ENCODE measurements around the gene C4orf50. TPM values are rescaled to one million over a fixed set of nuclear protein-coding genes. Genes with fewer than 3 reads are reported as not detected.

The C4orf50 gene
- total RNA-seq, 4 donors from 2014 or later, result under 0.01 to 0.16 (median under 0.01) TPM

DNA sequence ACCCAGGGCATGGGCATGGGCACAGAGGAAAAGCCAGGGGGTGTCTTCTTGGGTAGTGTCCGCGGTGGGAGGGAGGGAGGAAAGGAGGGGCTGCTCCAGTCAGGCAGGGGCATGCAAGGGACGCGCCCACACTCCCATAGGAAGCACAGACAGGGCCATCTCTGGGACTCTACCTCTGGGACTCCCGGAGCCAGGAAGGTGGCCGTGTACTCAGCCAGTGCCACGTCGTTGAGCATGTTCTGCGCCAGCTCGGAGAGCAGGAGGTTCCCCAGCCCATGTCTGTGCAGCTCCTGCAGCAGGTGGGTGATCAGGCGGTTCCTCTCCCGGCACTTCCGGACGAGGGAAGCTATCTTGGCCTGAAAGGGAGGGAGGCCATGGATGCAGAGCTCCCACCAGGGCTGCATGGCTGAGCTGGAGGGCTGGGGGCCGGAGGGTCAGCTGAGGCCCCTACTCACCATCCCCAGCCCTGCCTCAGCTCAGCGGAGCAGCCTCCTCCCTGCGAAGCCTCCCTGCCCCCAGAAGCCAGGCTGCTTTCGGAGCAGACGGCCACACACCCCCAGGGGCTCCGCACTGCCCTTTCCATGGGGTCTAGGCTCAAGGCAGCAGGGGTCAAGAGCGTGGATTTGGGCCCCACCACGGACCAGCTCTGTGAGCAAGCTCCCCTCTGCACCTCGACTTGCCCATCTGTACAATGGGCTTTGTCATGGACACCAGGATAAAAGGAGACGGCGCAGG, 44.6 kb downstream of the C4orf50 start:
- TF ChIP-seq, protein P1, sequence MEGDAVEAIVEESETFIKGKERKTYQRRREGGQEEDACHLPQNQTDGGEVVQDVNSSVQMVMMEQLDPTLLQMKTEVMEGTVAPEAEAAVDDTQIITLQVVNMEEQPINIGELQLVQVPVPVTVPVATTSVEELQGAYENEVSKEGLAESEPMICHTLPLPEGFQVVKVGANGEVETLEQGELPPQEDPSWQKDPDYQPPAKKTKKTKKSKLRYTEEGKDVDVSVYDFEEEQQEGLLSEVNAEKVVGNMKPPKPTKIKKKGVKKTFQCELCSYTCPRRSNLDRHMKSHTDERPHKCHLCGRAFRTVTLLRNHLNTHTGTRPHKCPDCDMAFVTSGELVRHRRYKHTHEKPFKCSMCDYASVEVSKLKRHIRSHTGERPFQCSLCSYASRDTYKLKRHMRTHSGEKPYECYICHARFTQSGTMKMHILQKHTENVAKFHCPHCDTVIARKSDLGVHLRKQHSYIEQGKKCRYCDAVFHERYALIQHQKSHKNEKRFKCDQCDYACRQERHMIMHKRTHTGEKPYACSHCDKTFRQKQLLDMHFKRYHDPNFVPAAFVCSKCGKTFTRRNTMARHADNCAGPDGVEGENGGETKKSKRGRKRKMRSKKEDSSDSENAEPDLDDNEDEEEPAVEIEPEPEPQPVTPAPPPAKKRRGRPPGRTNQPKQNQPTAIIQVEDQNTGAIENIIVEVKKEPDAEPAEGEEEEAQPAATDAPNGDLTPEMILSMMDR (IDR thresholded peaks at IDR 0.05; ENCODE audit: low read depth), result no peak

DNA sequence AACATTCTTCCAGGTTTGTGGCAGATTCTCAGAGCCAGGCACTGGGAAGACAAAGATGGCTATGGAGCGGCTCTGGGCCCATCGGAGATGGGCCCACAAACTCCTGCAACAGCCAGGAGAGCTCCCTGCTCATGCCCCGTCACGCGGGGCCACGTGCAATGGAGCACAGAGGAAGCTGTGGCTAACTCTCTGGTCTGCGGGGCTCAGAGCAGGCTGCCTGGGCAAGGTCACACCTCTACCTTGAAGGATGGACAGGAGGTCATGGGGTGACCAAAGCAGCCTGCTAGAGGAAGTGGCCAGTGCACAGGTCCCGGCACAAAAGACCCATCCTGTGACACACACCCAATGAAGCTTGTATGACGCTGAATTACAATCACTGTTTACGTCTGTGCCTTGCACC, 45.2 kb downstream of the C4orf50 start:
- TF ChIP-seq, protein P1 (IDR thresholded peaks at IDR 0.05; ENCODE audit: low read depth), result no peak

- TF ChIP-seq, protein P1 (IDR thresholded peaks at IDR 0.05; ENCODE audit: low read depth), result no peak
Measured at GRCh38 chr4:5972571-5972970, 45.7 kb downstream of the C4orf50 start.

DNA sequence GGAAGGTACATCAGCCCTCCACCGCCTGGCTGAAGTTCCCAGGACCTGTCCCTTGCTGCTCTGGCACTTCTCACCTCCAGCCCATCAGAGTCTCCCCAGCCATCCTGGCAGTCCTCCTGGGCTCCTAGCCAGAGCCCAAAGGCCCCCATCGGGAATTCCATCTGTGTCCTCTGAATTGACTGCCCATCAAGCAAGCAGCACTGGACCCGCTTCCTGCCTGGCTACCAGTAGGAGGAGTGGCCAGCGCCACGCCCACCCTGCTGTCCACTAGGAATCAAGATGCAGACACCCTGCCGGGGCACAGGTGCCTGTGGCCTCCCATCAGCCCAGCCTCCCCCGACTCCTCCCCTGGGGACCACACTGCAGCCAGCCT, 47.2 kb downstream of the C4orf50 start:
- TF ChIP-seq, protein P1 (IDR thresholded peaks at IDR 0.05; ENCODE audit: low read depth), result no peak

- TF ChIP-seq, protein P1 (IDR thresholded peaks at IDR 0.05; ENCODE audit: low read depth), result no peak
Measured at GRCh38 chr4:5970381-5971077, 47.7 kb downstream of the C4orf50 start.

DNA sequence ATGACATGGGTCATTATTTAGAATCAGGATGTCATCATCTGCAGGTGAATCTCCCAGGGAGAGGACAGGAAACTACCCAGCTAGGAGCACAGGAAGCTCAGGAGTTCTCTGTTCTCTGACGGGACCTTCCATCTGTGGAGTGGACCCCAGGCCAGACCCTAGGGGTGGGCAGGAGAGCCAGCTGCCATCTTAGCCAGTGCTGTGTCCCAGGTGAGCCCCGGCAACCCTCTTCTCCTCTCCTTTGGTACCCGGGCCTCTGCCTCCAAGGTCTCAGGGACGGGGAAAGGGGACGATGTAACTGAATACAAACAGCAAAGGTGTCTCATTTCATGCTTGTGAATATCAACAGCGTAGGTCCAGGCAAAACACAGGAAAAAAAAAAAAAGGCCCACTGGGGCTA, 48.5 kb downstream of the C4orf50 start:
- TF ChIP-seq, protein P1 (IDR thresholded peaks at IDR 0.05; ENCODE audit: low read depth), result no peak

DNA sequence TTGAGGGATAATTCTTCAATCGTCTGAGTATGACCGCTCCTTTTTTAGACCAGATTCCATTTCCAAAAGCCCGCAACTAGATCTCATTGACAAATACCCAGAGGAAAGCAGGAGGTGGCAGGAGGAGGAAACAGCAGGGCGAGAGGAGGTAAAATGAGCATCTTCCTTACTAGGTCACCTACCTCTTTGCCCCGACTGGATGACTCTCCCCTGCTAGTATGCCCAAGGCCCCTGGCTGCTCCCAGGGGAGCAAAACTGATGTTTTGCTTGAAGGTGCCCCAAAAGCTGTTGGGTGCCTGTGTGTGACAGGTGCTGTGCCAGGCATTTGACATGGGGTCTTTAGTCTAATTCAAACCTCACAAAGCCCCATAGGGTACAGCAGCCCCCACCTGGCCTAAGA, 48.9 kb downstream of the C4orf50 start:
- TF ChIP-seq, protein P1 (IDR thresholded peaks at IDR 0.05; ENCODE audit: low read depth), result no peak

Measured in subcutaneous adipose tissue (tissue), 4 donors.